ENCODE data around the gene LRRC63.

LRRC63 gene

DNA sequence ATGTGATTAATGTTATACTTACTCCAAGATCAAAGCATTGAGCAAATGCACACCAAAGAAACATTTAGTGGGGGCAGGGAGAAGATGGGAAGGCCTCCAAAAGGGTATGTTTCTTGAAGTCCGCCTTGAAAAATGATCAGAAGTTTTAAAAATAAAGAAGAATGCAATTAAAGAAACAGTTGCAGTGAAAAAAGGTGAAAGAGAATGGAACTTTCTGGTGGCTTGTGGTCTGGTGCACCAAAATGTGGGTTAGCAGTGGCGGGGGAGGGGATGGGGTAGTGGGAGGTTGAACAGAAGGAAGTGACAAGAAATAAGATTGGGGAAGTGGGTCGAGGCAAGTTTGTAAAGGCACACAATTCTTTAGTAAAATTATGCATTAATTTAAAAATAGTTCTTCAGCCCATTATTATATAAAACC is 32.2 kb upstream of the LRRC63 start:
- peak overlapping the region in 5 of 7 experiments; percentile 26 to 46 (median 37) for H3K4me3 ChIP-seq
- peak overlapping the region in 14 of 21 experiments; percentile 11 to 93 (median 68) for H3K27ac ChIP-seq

GRCh38 chr13:46179969-46180763 is 31.6 kb upstream of the LRRC63 start:
- Histone ChIP-seq H3K4me3 (peak overlapping the region; percentile 26 to 46 (median 35)), H3K27ac (peak overlapping the region in 17 of 21 experiments; percentile 24 to 93 (median 67))

GRCh38 chr13:46181377-46181839 is 30.3 kb upstream of the LRRC63 start:
- Histone ChIP-seq H3K27ac (peak overlapping the region in 16 of 21 experiments; percentile 12 to 93 (median 68)), H3K4me3 (peak overlapping the region; percentile 26 to 46 (median 35))

DNA sequence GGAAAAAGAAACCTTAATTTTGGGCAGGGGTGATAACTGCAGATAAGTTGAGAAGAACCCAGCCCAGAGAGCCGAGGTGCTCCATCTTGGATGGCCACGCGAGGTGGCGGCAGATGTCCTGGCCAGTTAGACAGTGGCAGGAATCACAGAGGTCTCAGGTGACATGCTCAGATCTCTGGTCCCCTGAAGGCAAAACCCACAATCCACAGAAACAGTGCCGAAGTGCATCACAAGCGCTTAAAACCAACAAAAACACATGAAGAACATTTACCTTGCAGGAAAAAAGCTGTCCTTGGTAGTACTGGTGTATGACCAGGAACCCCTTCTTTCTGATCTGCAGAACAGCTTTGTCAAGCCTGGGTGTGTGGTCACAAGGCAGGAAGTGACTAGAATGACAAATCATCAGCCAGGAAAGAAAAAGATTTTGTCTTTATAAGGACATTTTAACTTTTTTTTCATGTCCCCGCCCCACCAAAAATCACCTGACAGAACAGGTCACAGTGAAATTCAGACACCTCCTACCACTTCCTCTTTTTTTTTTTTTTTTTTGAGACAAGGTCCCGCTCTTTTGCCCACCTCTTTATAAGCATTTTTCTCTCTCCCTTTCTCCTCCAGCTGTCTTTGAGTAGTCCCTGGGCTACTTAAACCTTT is 29.8 kb upstream of the LRRC63 start, which contains the start of gene LCP1:
TSS of gene LCP1 (minus strand) at position 338 of the 651 bp plus-strand sequence. CDS start 22,515 bp downstream, outside the sequence.
- peak within 1 kb of the TSS in 17 of 21 experiments; percentile 13 to 93 (median 68) for H3K27ac ChIP-seq
- H3K4me3 ChIP-seq: peak within 1 kb of the TSS; percentile 26 to 46 (median 35)

GRCh38 chr13:46182491-46182877 is 29.2 kb upstream of the LRRC63 start:
- Histone ChIP-seq H3K4me3 (peak overlapping the region in 2 of 7 experiments; percentile 37 to 46), H3K27ac (peak overlapping the region in 14 of 21 experiments; percentile 15 to 93 (median 66))

- peak overlapping the region in 1 of 7 experiments; percentile 46 for H3K4me3 ChIP-seq
- H3K27ac ChIP-seq: peak overlapping the region in 12 of 21 experiments; percentile 15 to 93 (median 70)
These were observed 28.4 kb upstream of the LRRC63 start for GRCh38 chr13:46183018-46183946.

DNA sequence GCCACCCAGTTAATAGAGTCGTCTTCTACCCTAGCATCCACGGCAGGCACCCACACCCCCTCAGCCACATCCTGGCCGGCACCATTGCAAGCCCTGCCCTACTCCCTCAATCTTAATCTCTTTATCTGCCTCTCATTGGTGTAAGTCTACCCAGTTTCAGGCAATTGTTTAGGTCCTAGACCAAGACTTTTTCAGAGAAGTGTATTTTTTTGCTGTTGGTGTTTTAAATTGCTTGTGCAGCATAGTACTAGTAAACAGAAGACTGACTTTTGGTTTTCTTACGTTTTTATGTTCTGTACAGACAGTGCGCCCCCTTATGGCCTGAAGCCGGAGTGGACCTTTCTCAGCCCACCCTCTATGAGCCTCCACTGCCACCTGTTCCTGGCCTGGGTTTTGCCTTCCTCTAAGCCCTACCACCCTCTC is 27.4 kb upstream of the LRRC63 start:
- Histone ChIP-seq H3K27ac (peak overlapping the region in 7 of 21 experiments; percentile 60 to 93 (median 80)), H3K4me3 (no peak overlapping the region)

DNA sequence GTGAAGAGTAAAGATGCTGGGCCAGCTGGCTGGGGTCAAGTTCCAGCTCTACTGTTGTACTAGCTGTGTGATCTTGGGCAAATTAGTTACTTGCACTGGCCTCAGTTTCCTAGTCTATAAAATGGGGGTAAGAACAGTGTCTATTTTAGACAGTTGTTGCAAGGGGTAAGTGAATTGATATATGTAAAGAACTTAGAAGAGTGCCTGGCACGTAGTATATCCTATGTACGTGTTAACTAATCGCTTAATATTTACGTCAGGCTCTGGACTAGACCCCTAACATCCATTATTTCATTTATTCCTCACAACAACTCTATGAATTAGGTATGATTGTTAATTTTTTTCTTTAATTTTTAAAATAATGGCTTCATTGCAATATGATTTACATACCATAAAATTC is 26.1 kb upstream of the LRRC63 start:
- Histone ChIP-seq H3K4me3 (no peak overlapping the region), H3K27ac (peak overlapping the region in 2 of 21 experiments; percentile 77 to 87)

DNA sequence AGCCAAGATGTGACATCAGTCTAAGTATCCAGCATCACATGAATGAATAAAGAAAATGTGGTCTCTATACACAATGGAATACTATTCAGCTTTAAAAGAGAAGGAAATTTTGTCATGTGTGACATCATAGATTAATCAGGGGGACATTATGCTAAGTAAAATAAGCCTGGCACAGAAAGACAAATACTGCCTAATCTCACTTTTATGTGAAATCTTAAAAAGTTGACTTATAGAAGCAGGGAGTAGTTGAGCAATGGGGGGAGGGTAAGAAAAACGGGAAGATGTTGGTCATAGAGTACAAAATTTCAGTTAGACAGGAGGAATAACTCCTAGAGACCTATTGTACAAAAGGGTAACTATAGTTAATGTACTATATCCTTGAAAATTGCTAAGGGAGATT is 19.3 kb upstream of the LRRC63 start:
- Histone ChIP-seq H3K4me3 (no peak overlapping the region), H3K27ac (no peak overlapping the region)

DNA sequence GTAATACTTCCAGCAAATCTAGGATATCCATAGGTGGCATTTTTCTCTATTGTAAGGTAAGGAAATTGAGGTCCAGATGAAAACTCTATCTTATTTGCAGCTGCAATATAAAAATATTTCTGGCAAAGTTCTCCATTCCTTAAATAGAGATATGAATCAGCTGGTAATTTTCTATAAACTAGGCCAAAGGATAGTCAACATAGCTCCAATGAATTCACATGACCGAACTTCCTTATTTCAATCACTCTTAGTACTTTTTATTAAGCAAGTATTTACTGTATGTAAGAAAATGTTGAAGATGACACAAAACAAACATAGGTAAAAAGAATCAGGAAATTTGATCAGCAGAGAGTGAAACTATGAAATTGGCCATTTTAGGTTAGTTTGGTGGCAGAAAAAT is 16.7 kb upstream of the LRRC63 start:
- H3K4me3 ChIP-seq: no peak overlapping the region
- H3K27ac ChIP-seq: no peak overlapping the region

DNA sequence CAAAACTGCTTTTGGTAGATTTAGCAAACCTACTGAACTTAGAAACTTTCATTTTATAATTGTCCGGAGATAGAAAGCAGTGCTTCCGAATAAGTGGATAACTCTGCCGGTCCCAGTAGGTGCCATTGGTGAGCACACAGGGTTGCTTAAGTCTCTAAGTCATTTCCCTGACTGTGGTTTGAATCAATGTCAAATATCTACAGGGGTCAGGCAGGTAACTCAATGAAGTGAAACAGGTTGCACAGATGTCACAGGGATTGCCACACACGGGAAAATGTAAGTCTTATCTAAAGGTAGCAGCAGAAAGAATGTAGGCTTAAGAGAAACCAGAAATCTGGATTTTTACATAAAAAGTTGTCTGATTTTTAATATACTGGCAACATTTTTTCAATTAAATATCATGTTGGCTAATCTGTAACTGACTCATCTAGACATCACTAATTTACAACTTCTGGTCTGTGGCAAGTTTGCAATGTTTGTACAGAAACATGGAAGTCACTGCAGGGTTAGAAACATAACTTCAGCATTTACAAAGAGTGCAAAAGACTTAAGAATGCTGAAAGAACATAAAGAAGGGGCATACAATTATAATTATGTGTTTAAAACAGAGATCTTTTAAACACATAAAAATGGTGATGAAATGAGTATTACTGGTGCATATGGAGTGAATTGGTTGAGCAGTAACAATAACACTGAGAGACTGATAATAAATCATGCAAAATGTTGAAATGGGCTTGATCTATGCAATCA is 14.3 kb upstream of the LRRC63 start:
- Histone ChIP-seq H3K27ac (no peak overlapping the region), H3K4me3 (no peak overlapping the region)

DNA sequence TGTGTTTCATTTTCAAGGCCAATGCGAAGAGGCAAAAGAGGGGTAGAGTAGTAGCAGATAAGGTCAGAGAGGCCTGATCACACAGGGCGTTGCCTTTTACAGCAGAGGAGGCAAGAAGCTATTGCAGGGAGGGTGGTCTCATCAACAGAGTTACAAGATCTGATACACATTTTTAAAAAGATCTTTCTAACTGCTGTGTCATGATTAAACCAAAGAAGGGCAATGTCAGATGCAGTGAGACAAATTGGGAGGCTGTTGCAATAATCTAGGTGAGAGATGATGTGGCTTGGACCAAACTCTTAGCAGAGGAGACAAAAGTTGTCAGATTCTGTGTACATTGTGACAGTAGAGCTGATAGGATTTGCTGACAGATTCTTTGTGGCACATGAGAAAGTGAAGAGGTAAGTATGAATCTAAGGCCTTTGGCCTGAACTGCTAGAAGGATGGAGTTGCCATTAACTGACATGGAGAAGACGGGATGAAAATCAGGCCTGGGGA is 13.0 kb upstream of the LRRC63 start:
- Histone ChIP-seq H3K27ac (no peak overlapping the region), H3K4me3 (no peak overlapping the region)

DNA sequence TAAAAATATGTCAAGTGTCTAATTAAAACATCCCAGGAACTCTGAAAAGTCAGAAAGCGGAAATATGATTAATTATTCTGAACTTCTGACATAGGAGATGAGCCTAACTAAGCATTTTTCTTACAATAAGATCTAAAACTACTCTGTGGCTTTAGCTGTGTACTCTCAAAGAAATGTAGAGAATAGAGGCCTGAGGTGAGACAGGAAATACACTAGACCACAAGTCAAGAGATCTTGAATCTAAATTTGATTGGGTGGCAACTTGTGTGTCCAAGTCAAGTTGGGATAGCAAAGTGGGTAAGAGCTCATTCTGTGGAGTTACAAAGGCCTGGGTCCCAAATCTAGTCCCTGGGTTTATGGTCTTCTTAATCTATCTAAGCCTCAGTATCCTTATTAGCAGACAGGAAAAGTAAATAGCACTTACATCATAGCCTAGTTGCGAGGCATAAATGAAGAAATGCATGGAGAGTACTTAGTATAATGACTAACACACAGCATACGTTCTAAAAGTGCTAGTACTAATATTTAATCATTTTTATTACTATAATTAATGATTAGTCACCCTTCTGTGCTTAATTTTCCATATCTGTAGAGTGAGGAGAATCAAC is 9.4 kb upstream of the LRRC63 start:
- H3K4me3 ChIP-seq: no peak overlapping the region

DNA sequence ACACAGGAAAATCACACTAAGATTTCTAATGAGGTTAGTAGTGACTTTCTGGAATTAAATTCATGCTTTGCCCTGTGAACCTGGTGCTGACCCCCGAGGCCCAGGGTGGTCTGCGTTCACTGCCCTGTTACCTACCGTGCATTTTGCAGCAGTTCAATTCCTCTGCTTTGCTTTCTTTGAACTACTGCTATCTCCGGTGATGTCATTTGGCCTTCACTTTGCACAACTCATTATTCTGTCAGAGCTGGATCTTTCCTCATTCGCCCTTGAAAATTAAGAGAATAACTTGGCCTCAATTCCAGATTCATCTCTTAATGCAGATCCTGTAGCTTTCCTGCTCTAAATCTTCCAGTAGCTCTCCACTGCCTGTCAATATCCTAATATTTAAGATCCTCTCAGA is 8.8 kb upstream of the LRRC63 start:
- H3K4me3 ChIP-seq: no peak overlapping the region
- H3K27ac ChIP-seq: no peak overlapping the region

More for the DNA sequence above, 9.4 kb upstream of the LRRC63 start:
- no peak overlapping the region for H3K27ac ChIP-seq

DNA sequence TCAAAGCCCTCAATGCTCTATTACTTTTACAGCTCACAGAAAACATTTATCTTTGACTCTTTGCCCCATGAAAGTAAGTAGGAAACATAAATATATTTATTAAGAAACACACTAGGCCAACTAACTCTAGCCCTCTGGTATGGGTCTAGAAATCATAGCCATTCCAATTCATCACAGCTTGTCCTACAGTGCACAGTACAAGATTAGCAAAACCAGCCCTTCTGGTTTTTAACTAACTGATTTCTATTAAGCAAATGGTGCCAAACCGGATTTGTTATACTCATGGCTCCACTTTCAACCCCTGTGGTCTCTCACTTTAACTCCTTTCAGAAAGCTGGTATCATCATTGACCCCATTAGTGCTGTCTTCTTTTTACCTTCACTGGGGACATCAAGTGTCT is 5.6 kb upstream of the LRRC63 start:
- Histone ChIP-seq H3K27ac (peak overlapping the region in 1 of 21 experiments; percentile 23), H3K4me3 (no peak overlapping the region)

DNA sequence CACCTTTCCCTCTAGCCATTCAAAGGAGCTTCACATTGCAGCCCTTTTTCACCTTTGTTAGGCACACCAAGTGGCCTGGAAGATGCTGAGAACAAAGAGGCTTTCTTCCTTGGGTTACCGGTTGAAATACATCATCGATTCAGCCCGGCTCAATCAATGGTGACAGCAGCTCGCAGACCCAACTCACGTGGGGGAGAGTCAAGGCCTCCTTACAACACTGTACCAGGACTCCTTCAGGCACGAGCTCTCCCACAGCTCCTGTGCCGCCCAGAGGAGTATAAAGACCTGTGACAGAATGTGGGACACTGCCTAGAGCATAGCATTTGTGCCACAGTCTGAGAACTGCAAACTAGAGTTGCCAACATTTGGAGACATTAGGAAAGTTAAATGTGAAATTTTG is 3.9 kb upstream of the LRRC63 start:
- Histone ChIP-seq H3K27ac (no peak overlapping the region), H3K4me3 (no peak overlapping the region)

DNA sequence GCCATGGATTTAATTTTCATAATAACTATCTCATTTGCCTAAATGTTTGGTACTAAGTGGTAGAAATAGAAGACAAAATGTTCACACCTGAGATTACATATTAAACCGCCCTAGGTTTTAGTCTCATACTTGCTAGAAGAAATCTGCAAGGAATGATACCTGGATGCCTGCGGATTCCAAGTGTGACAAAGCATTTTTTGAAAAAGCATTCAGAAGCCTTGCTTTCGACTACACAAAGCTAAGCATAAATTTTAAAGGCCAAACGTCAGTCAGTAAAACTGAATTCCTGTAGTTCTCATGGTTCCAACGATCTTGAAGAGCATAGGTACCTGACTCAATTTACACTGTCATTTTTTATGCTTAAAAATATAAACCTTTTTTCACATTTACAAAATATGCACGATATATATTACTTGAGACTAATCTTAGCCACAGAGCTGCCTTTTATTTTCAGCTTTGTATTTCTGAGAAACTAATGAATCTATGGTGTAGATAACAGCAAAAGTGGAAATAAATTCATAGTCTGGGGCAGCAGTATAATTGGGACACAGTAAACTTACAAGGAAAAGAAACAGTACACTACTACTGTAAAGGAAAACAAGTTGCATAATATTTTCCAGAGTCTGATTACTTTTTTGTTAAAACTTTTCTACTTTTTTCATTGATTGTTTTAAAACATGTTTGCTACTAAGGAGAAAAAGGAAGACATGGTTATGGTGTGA is 1.2 kb upstream of the LRRC63 start:
- H3K4me3 ChIP-seq: peak overlapping the region in 4 of 7 experiments; percentile 30 to 55 (median 43)
- peak overlapping the region in 5 of 21 experiments; percentile 50 to 78 (median 58) for H3K27ac ChIP-seq
